ENCODE results near the gene REEP5. TPM values are rescaled to one million over a fixed set of nuclear protein-coding genes. Genes with fewer than 3 reads are reported as not detected.
"Not testable (repeated sequence)": the region's sequence is repeated elsewhere in the genome, so short reads cannot be mapped to it uniquely, and the experiment has no call there.

Gene REEP5
- polyA plus RNA-seq, 3 donors, result 41.3 to 66.8 (median 57.5) TPM

DNA sequence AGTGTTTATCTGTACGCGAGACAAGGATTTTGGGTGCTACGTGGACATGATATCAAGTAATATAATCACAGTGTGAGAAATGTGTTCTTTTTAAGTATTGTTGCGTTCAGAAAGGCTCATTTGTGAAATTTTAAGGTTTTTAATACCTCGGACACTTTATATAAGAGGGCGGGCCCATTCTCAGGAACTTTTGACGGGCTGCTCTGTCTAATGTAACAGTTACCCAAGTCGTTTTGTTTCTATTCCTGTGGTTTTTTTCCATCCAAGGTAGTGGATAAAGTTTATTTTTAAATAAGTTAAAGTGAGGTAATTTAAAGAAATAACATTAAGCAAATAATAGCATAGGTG is 60.4 kb downstream of the REEP5 start:
- no peak overlapping the region for H3K27ac ChIP-seq (ENCODE audit: low read depth, low read length)
- 1% methylated on average over 8 of the region's 8 CpGs for WGBS, 3 donors

- H3K27ac ChIP-seq (ENCODE audit: low read depth, low read length), result no peak within 1 kb of the TSS
- WGBS, 3 donors, result 1% methylated on average over 47 of the region's 47 CpGs
Observed at GRCh38 chr5:112860929-112861637, 60.9 kb downstream of the REEP5 start, which contains the start of gene SRP19. SRP19 (plus strand) TSS chr5:112861287; CDS start chr5:112861377, 90 bp downstream.

DNA sequence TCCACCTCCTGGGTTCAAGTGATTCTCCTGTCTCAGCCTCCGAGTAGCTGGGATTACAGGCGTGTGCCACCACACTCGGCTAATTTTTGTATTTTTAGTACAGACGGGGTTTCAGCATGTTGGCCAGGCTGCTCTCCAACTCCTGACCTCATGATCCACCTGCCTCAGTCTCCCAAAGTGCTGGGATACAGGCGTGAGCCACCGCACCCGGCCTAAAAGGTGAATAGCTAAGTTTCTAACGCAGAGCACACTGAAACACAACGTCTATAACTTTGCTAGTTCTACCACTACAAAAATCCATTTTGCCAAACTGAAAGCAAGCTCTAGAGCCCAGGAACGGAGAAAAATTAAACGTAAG is 61.5 kb downstream of the REEP5 start:
- WGBS, 3 donors, result 70 to 78% (median 72%) methylated on average over 11 of the region's 11 CpGs
- H3K27ac ChIP-seq (ENCODE audit: low read depth, low read length), result not testable (repeated sequence)

- H3K27ac ChIP-seq (ENCODE audit: low read depth, low read length), result no peak overlapping the region
Observed at GRCh38 chr5:112857866-112858265, 64.2 kb downstream of the REEP5 start.

- H3K27ac ChIP-seq (ENCODE audit: low read depth, low read length), result no peak overlapping the region
- 62 to 75% (median 73%) methylated on average over 1 of the region's 1 CpG for WGBS, 3 donors
Observed at GRCh38 chr5:112854651-112855050, 67.4 kb downstream of the REEP5 start.

- no peak overlapping the region for H3K27ac ChIP-seq (ENCODE audit: low read depth, low read length)
- WGBS, 3 donors, result 66 to 72% (median 68%) methylated on average over 2 of the region's 2 CpGs
Observed at GRCh38 chr5:112849912-112850311, 72.1 kb downstream of the REEP5 start.

DNA sequence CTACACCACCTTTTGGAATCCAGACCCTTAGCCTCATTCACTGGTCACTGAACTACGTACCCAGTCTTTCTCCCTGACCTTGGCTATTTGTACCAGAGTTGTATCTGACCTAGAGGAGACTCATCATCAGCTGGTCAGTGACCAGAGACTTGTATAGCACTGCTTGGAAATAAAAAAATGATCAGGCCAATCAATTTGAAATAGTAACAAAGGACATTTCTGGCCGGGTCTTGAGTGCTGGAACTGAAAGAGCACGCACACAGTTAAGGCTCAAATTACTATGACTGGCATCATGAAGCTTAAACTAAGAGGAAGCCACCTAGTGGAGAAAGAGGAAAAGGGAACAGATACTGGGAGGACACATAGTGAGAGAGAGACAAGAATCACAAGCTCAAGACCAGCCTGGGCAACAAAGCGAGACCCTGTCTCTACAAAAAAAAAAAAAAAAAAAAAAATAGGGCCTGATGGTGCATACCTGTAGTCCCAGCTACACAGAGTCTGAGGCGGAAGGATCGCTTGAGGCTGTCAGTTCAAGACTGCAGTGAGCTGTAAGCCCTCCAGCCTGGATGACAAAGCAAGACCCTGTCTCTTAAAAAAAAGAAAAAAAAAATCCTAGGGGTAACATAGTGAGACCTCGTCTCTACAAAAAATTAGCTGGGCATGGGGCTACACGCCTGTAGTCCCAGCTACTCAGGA is 73.8 kb downstream of the REEP5 start:
- 43 to 53% (median 45%) methylated on average over 8 of the region's 8 CpGs for WGBS, 3 donors
- no peak overlapping the region for H3K27ac ChIP-seq (ENCODE audit: low read depth, low read length)

- no peak overlapping the region for H3K27ac ChIP-seq (ENCODE audit: low read depth, low read length)
Observed at GRCh38 chr5:112847306-112847705, 74.7 kb downstream of the REEP5 start.

GRCh38 chr5:112846556-112846955 is 75.5 kb downstream of the REEP5 start:
- WGBS, 3 donors, result 84 to 89% (median 86%) methylated on average over 5 of the region's 5 CpGs
- no peak overlapping the region for H3K27ac ChIP-seq (ENCODE audit: low read depth, low read length)

DNA sequence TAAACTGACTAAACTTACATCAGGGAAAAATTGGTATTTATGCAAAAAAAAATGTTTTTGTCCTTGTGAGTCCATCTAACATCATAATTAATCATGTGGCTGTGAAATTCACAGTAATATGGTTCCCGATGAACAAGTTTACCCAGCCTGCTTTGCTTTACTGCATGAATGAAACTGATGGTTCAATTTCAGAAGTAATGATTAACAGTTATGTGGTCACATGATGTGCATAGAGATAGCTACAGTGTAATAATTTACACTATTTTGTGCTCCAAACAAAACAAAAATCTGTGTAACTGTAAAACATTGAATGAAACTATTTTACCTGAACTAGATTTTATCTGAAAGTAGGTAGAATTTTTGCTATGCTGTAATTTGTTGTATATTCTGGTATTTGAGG is 77.5 kb downstream of the REEP5 start:
- 39 to 92% (median 90%) methylated on average over 1 of the region's 1 CpG for WGBS, 3 donors
- no peak overlapping the region for H3K27ac ChIP-seq (ENCODE audit: low read depth, low read length)

DNA sequence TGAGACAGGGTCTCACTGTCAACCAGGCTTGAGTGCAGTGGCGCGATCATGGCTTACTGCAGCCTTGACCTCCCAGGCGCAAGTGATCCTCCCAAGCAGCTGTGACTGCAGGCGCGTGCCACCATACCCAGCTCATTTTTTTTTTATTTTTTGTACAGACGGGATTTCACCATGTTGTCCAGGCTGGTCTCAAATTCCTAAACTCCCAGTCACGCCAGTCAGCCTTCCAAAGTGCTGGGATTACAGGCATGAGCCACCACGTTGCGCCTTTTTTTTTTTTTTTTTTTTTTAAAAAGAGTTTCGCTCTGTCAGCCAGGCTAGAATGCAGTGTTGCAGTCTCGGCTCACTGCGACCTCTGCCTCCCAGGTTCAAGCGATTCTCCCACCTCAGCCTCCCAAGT is 88.1 kb downstream of the REEP5 start:
- 97 to 98% (median 98%) methylated on average over 13 of the region's 13 CpGs for WGBS, 3 donors
- no peak overlapping the region for H3K27ac ChIP-seq (ENCODE audit: low read depth, low read length)

DNA sequence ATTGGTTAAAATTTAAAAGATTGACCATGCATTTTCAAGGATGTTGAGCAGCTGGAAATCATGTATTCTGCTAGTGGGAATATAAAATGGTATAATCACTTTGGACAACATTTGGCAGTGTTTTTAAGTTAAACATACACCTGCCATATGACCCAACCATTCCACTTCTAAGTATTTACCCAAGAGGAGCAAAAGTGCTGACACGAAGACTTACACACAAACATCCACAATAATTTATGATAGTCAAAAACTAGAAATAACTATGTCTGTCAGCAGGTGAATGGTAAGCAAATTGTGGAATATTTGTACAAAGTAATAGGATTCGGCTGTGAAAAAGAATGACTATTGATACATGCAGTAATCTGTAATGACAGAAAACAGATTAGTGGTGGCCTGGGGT is 91.6 kb downstream of the REEP5 start:
- H3K27ac ChIP-seq (ENCODE audit: low read depth, low read length), result no peak overlapping the region
- WGBS, 3 donors, result 86 to 98% (median 93%) methylated on average over 2 of the region's 2 CpGs

Other genes with a start within 250 kb of the REEP5 start
- 1 to 10 TPM; 4.2 to 6.1 (median 5.7) TPM for gene APC, start 184.3 kb downstream of the REEP5 start, polyA plus RNA-seq
- gene SRP19, start 60.9 kb downstream of the REEP5 start, polyA plus RNA-seq, result 10 to 100 TPM; 48.4 to 78.8 (median 71.6) TPM
- gene DCP2, start 54.6 kb upstream of the REEP5 start, polyA plus RNA-seq, result 10 to 100 TPM in 1 of 3 donors, 1 to 10 TPM in 2; 3.0 to 13.4 (median 7.6) TPM